Measurements from ENCODE around the gene EMP2.
"Not testable (repeated sequence)": the region's sequence is repeated elsewhere in the genome, so short reads cannot be mapped to it uniquely, and the experiment has no call there.

Gene EMP2

GRCh38 chr16:10581507-10581906 is 1.1 kb upstream of the EMP2 start:
- H3K4me3 ChIP-seq (ENCODE audit: low read depth, low read length), result no peak overlapping the region
- DNase-seq (ENCODE audit: low read depth), result no peak

- no peak for DNase-seq (ENCODE audit: low read depth)
- H3K4me3 ChIP-seq (ENCODE audit: low read depth, low read length), result peak overlapping the region; percentile 90
These were observed 467 bp upstream of the EMP2 start for GRCh38 chr16:10580883-10581247.

GRCh38 chr16:10579575-10579964 is 828 bp downstream of the EMP2 start:
- H3K4me3 ChIP-seq (ENCODE audit: low read depth, low read length), result peak overlapping the region; percentile 90
- no peak for DNase-seq (ENCODE audit: low read depth)

- H3K4me3 ChIP-seq (ENCODE audit: low read depth, low read length), result peak overlapping the region; percentile 90
- DNase-seq (ENCODE audit: low read depth), result no peak
These were observed 1.7 kb downstream of the EMP2 start for GRCh38 chr16:10578474-10579316.

- peak overlapping the region; percentile 90 for H3K4me3 ChIP-seq (ENCODE audit: low read depth, low read length)
- DNase-seq (ENCODE audit: low read depth), result no peak
These were observed 2.8 kb downstream of the EMP2 start for GRCh38 chr16:10577305-10578202.

DNA sequence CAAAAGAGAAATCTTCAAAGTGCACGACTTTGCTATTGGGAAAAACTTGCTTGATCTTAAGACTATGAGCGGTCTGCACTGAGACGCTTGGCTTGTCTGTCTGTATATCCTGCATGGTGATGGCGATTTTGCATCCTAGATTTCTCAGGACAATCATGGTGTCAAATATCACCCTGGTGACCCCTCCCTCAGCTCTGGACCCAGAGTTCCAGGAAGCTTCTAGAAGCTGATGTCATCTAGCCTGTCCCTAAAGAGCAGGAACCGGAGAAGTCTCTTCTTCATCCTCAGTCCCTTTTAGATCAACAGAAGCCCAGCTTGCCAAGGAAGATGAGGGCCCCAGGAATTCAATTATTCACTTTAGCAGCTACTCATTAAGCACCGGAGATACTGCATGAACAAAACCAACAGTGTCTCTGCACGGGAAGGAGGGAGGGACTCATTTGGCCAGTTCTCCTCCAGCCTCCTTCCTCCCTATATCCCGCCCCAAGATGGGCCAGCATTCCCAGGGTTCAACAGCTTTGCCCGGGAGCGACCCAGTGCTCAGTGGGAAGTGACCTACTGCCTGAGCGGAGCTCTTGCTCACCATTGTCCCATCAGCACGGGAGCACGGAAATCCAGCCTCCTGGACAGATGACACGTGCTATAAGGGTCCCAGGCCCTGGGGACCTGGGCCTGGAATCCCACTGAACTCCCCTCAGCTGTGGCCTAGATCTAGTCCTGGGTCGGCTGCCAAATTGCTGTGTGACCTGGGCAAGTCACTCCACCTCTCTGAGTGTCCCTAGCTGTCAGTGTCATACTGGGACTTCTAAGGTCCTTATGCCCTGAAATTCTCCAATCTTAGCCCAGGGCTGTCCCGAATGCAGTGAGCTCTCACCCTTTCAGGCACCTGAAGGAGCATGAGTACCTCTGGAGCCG is 3.8 kb downstream of the EMP2 start:
- no peak for DNase-seq (ENCODE audit: low read depth)
- H3K4me3 ChIP-seq (ENCODE audit: low read depth, low read length), result no peak overlapping the region

DNA sequence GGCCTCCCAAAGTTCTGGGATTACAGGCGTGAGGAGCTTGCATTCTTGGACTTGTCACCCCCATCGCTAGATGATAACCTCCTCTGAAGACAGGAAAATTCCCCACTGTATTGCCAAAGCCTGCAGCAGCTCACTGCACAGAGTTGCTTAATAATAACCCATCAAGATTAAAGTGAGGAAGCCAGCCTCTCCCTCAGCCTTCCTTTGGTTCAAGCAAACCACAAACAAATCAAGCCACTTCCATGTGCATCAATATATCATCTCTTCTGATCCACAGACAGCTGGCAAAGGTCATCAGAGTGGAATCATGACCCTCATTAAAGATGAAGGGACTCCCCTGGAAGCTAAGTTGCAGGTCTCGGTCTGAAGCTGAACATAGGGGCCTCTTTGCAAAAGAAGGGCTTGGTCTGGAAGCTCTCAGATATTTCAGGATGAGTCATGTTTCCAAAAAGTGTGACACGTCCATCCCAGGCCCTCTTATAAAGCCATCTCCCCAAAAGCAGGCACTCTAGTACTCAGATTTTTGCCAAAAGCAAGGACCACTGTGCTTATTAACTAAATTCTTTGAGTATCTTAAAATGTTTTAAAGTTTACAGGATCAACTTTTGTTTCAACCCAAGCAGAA is 4.8 kb downstream of the EMP2 start:
- DNase-seq (ENCODE audit: low read depth), result no peak
- H3K4me3 ChIP-seq (ENCODE audit: low read depth, low read length), result no peak overlapping the region

GRCh38 chr16:10572611-10573010 is 7.8 kb downstream of the EMP2 start:
- DNase-seq (ENCODE audit: low read depth), result no peak

GRCh38 chr16:10571354-10571753 is 9.0 kb downstream of the EMP2 start:
- H3K4me3 ChIP-seq (ENCODE audit: low read depth, low read length), result no peak overlapping the region
- no peak for DNase-seq (ENCODE audit: low read depth)

More at GRCh38 chr16:10572611-10573010, 7.8 kb downstream of the EMP2 start:
- H3K4me3 ChIP-seq (ENCODE audit: low read depth, low read length), result no peak overlapping the region

GRCh38 chr16:10569621-10570020 is 10.8 kb downstream of the EMP2 start:
- DNase-seq (ENCODE audit: low read depth), result no peak
- no peak overlapping the region for H3K4me3 ChIP-seq (ENCODE audit: low read depth, low read length)

- DNase-seq (ENCODE audit: low read depth), result no peak
These were observed 13.8 kb downstream of the EMP2 start for GRCh38 chr16:10566613-10567012.

DNA sequence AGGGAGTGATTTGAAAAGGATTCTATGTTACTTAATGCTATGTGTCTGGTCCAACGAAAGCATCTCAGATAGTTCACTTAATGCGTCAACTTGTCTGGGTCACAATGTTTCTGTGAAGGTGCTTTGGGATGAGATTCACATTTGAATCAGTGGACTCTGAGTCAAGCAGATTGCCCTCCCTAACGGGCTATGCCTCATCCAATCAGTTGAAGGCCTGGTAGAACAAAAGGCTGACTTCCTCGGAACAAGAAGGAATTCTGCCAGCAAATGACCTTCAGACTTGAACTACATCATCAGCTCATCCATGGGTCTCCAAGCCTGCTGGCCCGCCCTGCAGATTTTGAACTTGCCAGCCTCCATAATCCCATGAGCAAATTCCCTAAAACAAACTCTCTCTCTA is 15.2 kb downstream of the EMP2 start:
- DNase-seq (ENCODE audit: low read depth), result no peak
- H3K4me3 ChIP-seq (ENCODE audit: low read depth, low read length), result no peak overlapping the region

More at GRCh38 chr16:10566613-10567012, 13.8 kb downstream of the EMP2 start:
- H3K4me3 ChIP-seq (ENCODE audit: low read depth, low read length), result no peak overlapping the region

DNA sequence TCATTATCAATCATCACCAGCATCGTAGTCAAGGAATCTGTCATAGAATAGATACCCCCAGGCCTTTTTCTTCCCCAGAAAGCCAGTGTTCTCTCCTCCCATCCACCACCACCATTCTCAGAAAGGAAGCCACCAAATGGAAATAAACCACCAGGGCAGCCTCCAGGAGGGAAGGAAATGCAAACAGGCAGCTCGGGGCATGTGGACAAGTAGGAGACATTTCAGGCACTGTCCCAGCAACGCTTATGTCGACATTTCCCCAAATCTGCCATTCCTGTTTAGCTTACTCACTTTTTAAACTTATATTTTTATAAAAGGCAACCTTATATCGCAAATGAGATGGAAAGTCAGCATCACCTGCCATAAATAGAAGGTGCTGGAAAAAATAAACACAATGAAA is 15.8 kb downstream of the EMP2 start:
- DNase-seq (ENCODE audit: low read depth), result no peak
- H3K4me3 ChIP-seq (ENCODE audit: low read depth, low read length), result no peak overlapping the region

- H3K4me3 ChIP-seq (ENCODE audit: low read depth, low read length), result no peak overlapping the region
- no peak for DNase-seq (ENCODE audit: low read depth)
These were observed 18.0 kb downstream of the EMP2 start for GRCh38 chr16:10562361-10562899.

DNA sequence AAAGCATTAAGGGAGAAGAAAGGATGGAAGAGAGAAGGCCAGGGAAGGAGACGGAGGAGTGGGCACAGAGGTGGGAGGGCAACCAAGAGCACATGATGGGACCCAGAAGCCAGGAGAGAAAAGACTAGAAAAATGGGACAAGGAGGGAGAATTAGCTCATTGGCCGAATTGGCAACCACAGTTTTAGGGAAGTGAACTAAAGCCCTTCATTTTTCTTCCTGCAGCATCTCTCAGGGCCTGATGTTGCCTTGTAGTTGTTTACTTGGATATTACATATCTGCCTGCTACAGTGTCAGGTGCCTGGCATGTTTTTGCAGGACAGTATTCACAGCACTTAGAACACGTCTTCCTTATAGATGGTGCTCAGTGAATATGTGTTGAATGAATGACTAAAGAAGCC is 19.0 kb downstream of the EMP2 start:
- DNase-seq (ENCODE audit: low read depth), result no peak
- H3K4me3 ChIP-seq (ENCODE audit: low read depth, low read length), result no peak overlapping the region

- H3K4me3 ChIP-seq (ENCODE audit: low read depth, low read length), result no peak overlapping the region
- DNase-seq (ENCODE audit: low read depth), result no peak
These were observed 19.4 kb downstream of the EMP2 start for GRCh38 chr16:10561001-10561400.

- not testable (repeated sequence) for DNase-seq (ENCODE audit: low read depth); H3K4me3 ChIP-seq (ENCODE audit: low read depth, low read length)
These were observed 20.6 kb downstream of the EMP2 start for GRCh38 chr16:10559792-10560191.

DNA sequence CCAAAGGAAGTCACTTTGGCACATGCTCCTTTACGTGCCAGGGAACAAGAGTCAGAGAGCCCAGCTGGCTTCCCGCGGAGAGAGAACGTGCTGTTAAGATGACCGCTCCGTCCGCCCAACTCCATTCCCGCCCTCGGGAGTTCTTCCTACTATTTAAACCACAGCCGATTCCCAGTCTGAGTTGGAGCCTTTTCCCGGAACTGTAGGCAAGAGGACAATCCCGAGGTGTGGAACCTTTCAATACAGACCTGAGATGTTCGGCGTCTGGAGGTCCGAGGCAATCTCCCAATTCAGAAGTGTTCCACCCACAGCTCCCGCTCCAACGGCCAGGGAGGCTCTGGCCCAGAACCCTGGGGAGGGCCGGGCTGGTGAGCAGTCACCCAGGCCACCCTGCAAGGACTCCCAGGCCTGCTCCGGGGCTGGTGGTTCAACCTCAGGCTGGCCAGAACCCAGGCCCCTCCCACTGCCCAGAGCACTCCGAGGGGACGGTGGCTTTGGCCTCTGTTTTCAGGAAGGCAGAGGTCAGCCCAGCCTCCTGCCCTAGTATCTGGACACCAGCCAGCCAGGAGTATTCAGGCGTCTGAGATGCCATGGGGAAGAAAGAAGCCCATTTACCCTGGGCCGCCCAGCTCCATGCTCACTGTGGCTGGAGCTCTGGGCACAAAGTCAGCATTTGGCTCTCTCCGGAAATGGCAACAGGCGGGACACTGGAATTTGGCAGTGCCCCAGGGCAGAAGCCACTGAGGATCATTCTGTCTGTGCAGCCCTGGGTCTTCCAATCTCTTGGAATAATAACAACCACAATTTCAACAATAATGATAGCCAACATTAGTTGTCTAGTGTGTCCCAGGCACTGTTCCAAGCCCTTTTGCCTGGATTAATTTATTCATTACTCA is 21.4 kb downstream of the EMP2 start:
- no peak overlapping the region for H3K4me3 ChIP-seq (ENCODE audit: low read depth, low read length)
- no peak for DNase-seq (ENCODE audit: low read depth)
